Astrocyte (in vitro differentiated cells and primary cell): ENCODE data around the gene USP13.

Experiments
- EZH2 ChIP-seq: IDR thresholded peaks from 2 replicates; pipeline ENCODE4 v1.6.1; 2012; ENCODE audit warnings: mild to moderate bottlenecking, low read length, inconsistent platforms; ENCODE audit not compliant: insufficient read depth
- TF ChIP-seq, protein P1 (sequence below): IDR thresholded peaks from 2 replicates; pipeline ENCODE4 v1.5.1; 2011; ENCODE audit warnings: low read depth, mild to moderate bottlenecking, inconsistent platforms, low read length, moderate library complexity; ENCODE audit not compliant: insufficient read depth

DNA sequence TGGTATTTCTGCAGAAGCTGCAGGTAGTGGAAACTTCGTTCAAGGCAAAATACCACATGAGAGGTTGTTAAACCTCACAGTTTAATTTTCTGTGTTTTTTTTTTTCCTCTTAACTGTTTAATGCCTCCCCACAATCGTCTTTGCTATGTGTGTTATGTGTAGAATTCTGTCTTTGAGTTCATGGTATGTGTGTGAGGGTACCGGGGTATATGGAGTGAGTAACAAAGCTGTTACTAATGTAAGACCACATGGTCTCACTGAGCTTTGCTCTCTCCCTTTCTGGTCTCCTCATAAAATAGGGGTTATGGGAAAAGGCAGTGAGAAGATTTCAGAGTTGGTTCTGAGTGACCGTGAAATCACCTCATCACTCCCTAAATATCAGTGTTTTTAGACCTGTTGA, 143.6 kb downstream of the USP13 start:
- TF ChIP-seq, protein P1, sequence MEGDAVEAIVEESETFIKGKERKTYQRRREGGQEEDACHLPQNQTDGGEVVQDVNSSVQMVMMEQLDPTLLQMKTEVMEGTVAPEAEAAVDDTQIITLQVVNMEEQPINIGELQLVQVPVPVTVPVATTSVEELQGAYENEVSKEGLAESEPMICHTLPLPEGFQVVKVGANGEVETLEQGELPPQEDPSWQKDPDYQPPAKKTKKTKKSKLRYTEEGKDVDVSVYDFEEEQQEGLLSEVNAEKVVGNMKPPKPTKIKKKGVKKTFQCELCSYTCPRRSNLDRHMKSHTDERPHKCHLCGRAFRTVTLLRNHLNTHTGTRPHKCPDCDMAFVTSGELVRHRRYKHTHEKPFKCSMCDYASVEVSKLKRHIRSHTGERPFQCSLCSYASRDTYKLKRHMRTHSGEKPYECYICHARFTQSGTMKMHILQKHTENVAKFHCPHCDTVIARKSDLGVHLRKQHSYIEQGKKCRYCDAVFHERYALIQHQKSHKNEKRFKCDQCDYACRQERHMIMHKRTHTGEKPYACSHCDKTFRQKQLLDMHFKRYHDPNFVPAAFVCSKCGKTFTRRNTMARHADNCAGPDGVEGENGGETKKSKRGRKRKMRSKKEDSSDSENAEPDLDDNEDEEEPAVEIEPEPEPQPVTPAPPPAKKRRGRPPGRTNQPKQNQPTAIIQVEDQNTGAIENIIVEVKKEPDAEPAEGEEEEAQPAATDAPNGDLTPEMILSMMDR = no peak
- TF ChIP-seq EZH2 = no peak
